Activated CD4-positive, CD25-positive, alpha-beta regulatory T cell (primary cell): Measurements from ENCODE around the gene USE1.

Experiments used
- DNase-seq, 4 experiments: peaks; one replicate each; lab custom pipeline; 2025; lab: John Stamatoyannopoulos, UW

USE1 gene

GRCh38 chr19:17235971-17236777, 21.0 kb downstream of the USE1 start:
- no peak for DNase-seq

- DNase-seq, result no peak
Measured at GRCh38 chr19:17236811-17237543, 21.8 kb downstream of the USE1 start.

GRCh38 chr19:17237747-17238706, 22.9 kb downstream of the USE1 start:
- no peak for DNase-seq

GRCh38 chr19:17240062-17240752, 25.1 kb downstream of the USE1 start:
- no peak for DNase-seq

- DNase-seq, result no peak
Measured at GRCh38 chr19:17240826-17241399, 25.8 kb downstream of the USE1 start.

- no peak for DNase-seq
Measured at GRCh38 chr19:17242431-17243208, 27.5 kb downstream of the USE1 start.

- DNase-seq, result no peak
Measured at GRCh38 chr19:17243211-17243829, 28.2 kb downstream of the USE1 start.

GRCh38 chr19:17243830-17244617, 28.9 kb downstream of the USE1 start:
- DNase-seq, result no peak

- no peak for DNase-seq
Measured at GRCh38 chr19:17244618-17245534, 29.7 kb downstream of the USE1 start.

- DNase-seq, result no peak
Measured at GRCh38 chr19:17245535-17245984, 30.4 kb downstream of the USE1 start, which contains the start of gene NR2F6. Gene NR2F6 (minus strand): TSS chr19:17245919. CDS start chr19:17245220, 699 bp downstream.

- DNase-seq, result no peak
Measured at GRCh38 chr19:17246681-17247425, 31.7 kb downstream of the USE1 start.

GRCh38 chr19:17248011-17248776, 33.0 kb downstream of the USE1 start:
- DNase-seq, result no peak

- DNase-seq, result no peak
Measured at GRCh38 chr19:17249887-17250548, 34.9 kb downstream of the USE1 start.

- no peak for DNase-seq
Measured at GRCh38 chr19:17254636-17255035, 39.5 kb downstream of the USE1 start.

- DNase-seq, result no peak
Measured at GRCh38 chr19:17255150-17255621, 40.0 kb downstream of the USE1 start.

- DNase-seq, result no peak
Measured at GRCh38 chr19:17256130-17256529, 41.0 kb downstream of the USE1 start.
